ENCODE results near the gene COPS6.

Gene COPS6

GRCh38 chr7:100053215-100053614 is 35.6 kb upstream of the COPS6 start:
- no peaks in the 10 kb centered on the region for H3K36me3 ChIP-seq (ENCODE audit: low read length)
- H3K79me2 ChIP-seq (ENCODE audit: insufficient read depth, low read length), result peaks cover 7% of the 10 kb centered on the region; the same call in 1 of the 2 replicates
- H3K9me2 ChIP-seq (replicated peaks; ENCODE audit: insufficient read depth, low read length), result no peaks in the 10 kb centered on the region
- peaks cover 1% of the 10 kb centered on the region; the same call in 1 of the 2 replicates for H3F3A ChIP-seq (ENCODE audit: insufficient read depth)
- no peak overlapping the region for H2AFZ ChIP-seq (ENCODE audit: low read depth, low read length, severe bottlenecking)
- H3K4me2 ChIP-seq (ENCODE audit: low read depth, low read length, poor library complexity, severe bottlenecking), result no peak overlapping the region
- H3K9ac ChIP-seq (ENCODE audit: low read length), result no peak overlapping the region
- H3K4me3 ChIP-seq (ENCODE audit: insufficient read depth, low read length, poor library complexity, severe bottlenecking), result no peak overlapping the region
- peak; percentile 18 for TF ChIP-seq CTCF (IDR thresholded peaks at IDR 0.05; ENCODE audit: insufficient read depth, low read length, poor library complexity, severe bottlenecking)
- TF ChIP-seq EZH2phosphoT487 (conservative IDR thresholded peaks at IDR 0.05; ENCODE audit: low read length), result no peak
- no peaks in the 10 kb centered on the region for H4K20me1 ChIP-seq (ENCODE audit: low read depth, low read length)
- no peaks in the 10 kb centered on the region for H3K27me3 ChIP-seq (ENCODE audit: low read length)
- no peaks in the 10 kb centered on the region for H3K9me3 ChIP-seq (ENCODE audit: insufficient read depth, low read length)
- no peak overlapping the region for H3K27ac ChIP-seq (ENCODE audit: low read depth, low read length)

GRCh38 chr7:100057006-100057405 is 31.8 kb upstream of the COPS6 start:
- Histone ChIP-seq H3K27ac (ENCODE audit: low read depth, low read length) (no peak overlapping the region), H2AFZ (ENCODE audit: low read depth, low read length, severe bottlenecking) (no peak overlapping the region), H3K4me2 (ENCODE audit: low read depth, low read length, poor library complexity, severe bottlenecking) (no peak overlapping the region), H3K36me3 (ENCODE audit: low read length) (no peaks in the 10 kb centered on the region), H3K79me2 (ENCODE audit: insufficient read depth, low read length) (no peaks in the 10 kb centered on the region), H3F3A (ENCODE audit: insufficient read depth) (no peaks in the 10 kb centered on the region), H3K9me3 (ENCODE audit: insufficient read depth, low read length) (no peaks in the 10 kb centered on the region), H4K20me1 (ENCODE audit: low read depth, low read length) (no peaks in the 10 kb centered on the region), H3K9ac (ENCODE audit: low read length) (no peak overlapping the region), H3K9me2 (replicated peaks; ENCODE audit: insufficient read depth, low read length) (no peaks in the 10 kb centered on the region), H3K27me3 (ENCODE audit: low read length) (no peaks in the 10 kb centered on the region), H3K4me3 (ENCODE audit: insufficient read depth, low read length, poor library complexity, severe bottlenecking) (no peak overlapping the region)
- no peak for TF ChIP-seq EZH2phosphoT487 (conservative IDR thresholded peaks at IDR 0.05; ENCODE audit: low read length)
- TF ChIP-seq CTCF (IDR thresholded peaks at IDR 0.05; ENCODE audit: insufficient read depth, low read length, poor library complexity, severe bottlenecking), result no peak

- Histone ChIP-seq H3K36me3 (ENCODE audit: low read length) (no peaks in the 10 kb centered on the region), H3K79me2 (ENCODE audit: insufficient read depth, low read length) (no peaks in the 10 kb centered on the region), H3K27ac (ENCODE audit: low read depth, low read length) (no peak overlapping the region), H4K20me1 (ENCODE audit: low read depth, low read length) (no peaks in the 10 kb centered on the region), H3K9me3 (ENCODE audit: insufficient read depth, low read length) (no peaks in the 10 kb centered on the region), H3K9me2 (replicated peaks; ENCODE audit: insufficient read depth, low read length) (no peaks in the 10 kb centered on the region), H3F3A (ENCODE audit: insufficient read depth) (no peaks in the 10 kb centered on the region), H3K4me3 (ENCODE audit: insufficient read depth, low read length, poor library complexity, severe bottlenecking) (no peak overlapping the region), H2AFZ (ENCODE audit: low read depth, low read length, severe bottlenecking) (no peak overlapping the region), H3K9ac (ENCODE audit: low read length) (no peak overlapping the region), H3K4me2 (ENCODE audit: low read depth, low read length, poor library complexity, severe bottlenecking) (no peak overlapping the region), H3K27me3 (ENCODE audit: low read length) (no peaks in the 10 kb centered on the region)
- no peak for TF ChIP-seq EZH2phosphoT487 (conservative IDR thresholded peaks at IDR 0.05; ENCODE audit: low read length)
- TF ChIP-seq CTCF (IDR thresholded peaks at IDR 0.05; ENCODE audit: insufficient read depth, low read length, poor library complexity, severe bottlenecking), result no peak
These were observed 29.5 kb upstream of the COPS6 start for GRCh38 chr7:100059251-100059739.

Measured in SU-DHL-6 (cell line).